Measurements from ENCODE around the gene CTNNA3. TPM values are rescaled to one million over a fixed set of nuclear protein-coding genes. Genes with fewer than 3 reads are reported as not detected.

CTNNA3 gene
- total RNA-seq, 1 experiment from 2014 or later: not detected

- H3K9ac ChIP-seq (ENCODE audit: low read length): no peak overlapping the region
- DNase-seq: no peak
- H2AFZ ChIP-seq (ENCODE audit: low read length): no peak overlapping the region
- H3K4me1 ChIP-seq (ENCODE audit: low read length): peaks cover 5% of the 10 kb centered on the region; the same call in 1 of the 2 replicates
- no peak overlapping the region for H3K4me3 ChIP-seq (ENCODE audit: low read length)
- H3K27ac ChIP-seq (ENCODE audit: low read length): no peak overlapping the region
- no peaks in the 10 kb centered on the region for H4K20me1 ChIP-seq (ENCODE audit: insufficient read depth, low read depth, low read length)
- no peaks in the 10 kb centered on the region for H3K9me3 ChIP-seq (ENCODE audit: low read length)
- no peaks in the 10 kb centered on the region for H3K36me3 ChIP-seq (ENCODE audit: insufficient read depth, low read length)
- H3K4me2 ChIP-seq (ENCODE audit: low read depth, low read length, poor library complexity, severe bottlenecking): peak overlapping the region; percentile 23
- no peaks in the 10 kb centered on the region for H3K27me3 ChIP-seq (ENCODE audit: low read length)
- no peaks in the 10 kb centered on the region for H3K79me2 ChIP-seq (ENCODE audit: low read length)
- H3K9me2 ChIP-seq (replicated peaks; ENCODE audit: insufficient read depth, low read length): no peaks in the 10 kb centered on the region
Observed at GRCh38 chr10:66925373-66925772, 770.6 kb downstream of the CTNNA3 start.

- peaks cover 5% of the 10 kb centered on the region; the same call in 1 of the 2 replicates for H3K4me1 ChIP-seq (ENCODE audit: low read length)
Observed at GRCh38 chr10:66924674-66925345, 771.2 kb downstream of the CTNNA3 start.

GRCh38 chr10:66919248-66919647 is 776.7 kb downstream of the CTNNA3 start:
- Histone ChIP-seq H3K4me3 (ENCODE audit: low read length) (no peak overlapping the region), H2AFZ (ENCODE audit: low read length) (no peak overlapping the region), H3K36me3 (ENCODE audit: insufficient read depth, low read length) (no peaks in the 10 kb centered on the region), H3K4me1 (ENCODE audit: low read length) (no peaks in the 10 kb centered on the region), H3K79me2 (ENCODE audit: low read length) (no peaks in the 10 kb centered on the region), H3K9me3 (ENCODE audit: low read length) (no peaks in the 10 kb centered on the region), H3K27ac (ENCODE audit: low read length) (no peak overlapping the region), H4K20me1 (ENCODE audit: insufficient read depth, low read depth, low read length) (no peaks in the 10 kb centered on the region), H3K4me2 (ENCODE audit: low read depth, low read length, poor library complexity, severe bottlenecking) (no peak overlapping the region), H3K27me3 (ENCODE audit: low read length) (no peaks in the 10 kb centered on the region), H3K9me2 (replicated peaks; ENCODE audit: insufficient read depth, low read length) (no peaks in the 10 kb centered on the region), H3K9ac (ENCODE audit: low read length) (no peak overlapping the region)
- DNase-seq: no peak

More at GRCh38 chr10:66924674-66925345, 771.2 kb downstream of the CTNNA3 start:
- no peaks in the 10 kb centered on the region for H3K9me2 ChIP-seq (replicated peaks; ENCODE audit: insufficient read depth, low read length)
- no peaks in the 10 kb centered on the region for H4K20me1 ChIP-seq (ENCODE audit: insufficient read depth, low read depth, low read length)
- no peak for DNase-seq
- no peak overlapping the region for H3K9ac ChIP-seq (ENCODE audit: low read length)
- no peaks in the 10 kb centered on the region for H3K9me3 ChIP-seq (ENCODE audit: low read length)
- H2AFZ ChIP-seq (ENCODE audit: low read length): no peak overlapping the region
- H3K36me3 ChIP-seq (ENCODE audit: insufficient read depth, low read length): no peaks in the 10 kb centered on the region
- H3K4me3 ChIP-seq (ENCODE audit: low read length): no peak overlapping the region
- no peak overlapping the region for H3K27ac ChIP-seq (ENCODE audit: low read length)
- H3K79me2 ChIP-seq (ENCODE audit: low read length): no peaks in the 10 kb centered on the region
- no peak overlapping the region for H3K4me2 ChIP-seq (ENCODE audit: low read depth, low read length, poor library complexity, severe bottlenecking)
- no peaks in the 10 kb centered on the region for H3K27me3 ChIP-seq (ENCODE audit: low read length)

DNA sequence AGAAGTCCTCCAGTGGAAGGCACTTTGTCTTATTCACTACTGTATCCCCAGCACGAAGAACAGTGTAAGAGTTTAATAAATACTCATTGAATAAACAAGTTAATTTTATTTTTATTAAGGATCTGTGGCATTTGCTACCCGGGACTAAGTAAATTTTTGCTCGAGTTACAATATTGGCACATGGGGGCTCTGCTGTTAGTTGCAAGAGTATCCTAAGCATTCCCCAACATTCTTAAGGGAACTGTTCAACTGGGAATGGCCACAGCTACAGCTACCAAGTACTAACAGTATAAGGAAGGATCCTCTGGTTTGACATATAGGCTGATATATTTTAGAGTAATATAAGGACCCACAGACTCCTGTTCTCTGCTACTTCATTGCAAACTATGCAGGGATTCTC is 778.9 kb downstream of the CTNNA3 start:
- Histone ChIP-seq H4K20me1 (ENCODE audit: insufficient read depth, low read depth, low read length) (no peaks in the 10 kb centered on the region), H3K4me3 (ENCODE audit: low read length) (no peak overlapping the region), H3K79me2 (ENCODE audit: low read length) (no peaks in the 10 kb centered on the region), H3K9me2 (replicated peaks; ENCODE audit: insufficient read depth, low read length) (no peaks in the 10 kb centered on the region), H3K36me3 (ENCODE audit: insufficient read depth, low read length) (no peaks in the 10 kb centered on the region), H3K27ac (ENCODE audit: low read length) (no peak overlapping the region), H3K9ac (ENCODE audit: low read length) (no peak overlapping the region), H2AFZ (ENCODE audit: low read length) (no peak overlapping the region), H3K4me2 (ENCODE audit: low read depth, low read length, poor library complexity, severe bottlenecking) (no peak overlapping the region), H3K27me3 (ENCODE audit: low read length) (no peaks in the 10 kb centered on the region), H3K4me1 (ENCODE audit: low read length) (no peaks in the 10 kb centered on the region), H3K9me3 (ENCODE audit: low read length) (no peaks in the 10 kb centered on the region)
- DNase-seq: no peak

- DNase-seq: no peak
- H3K4me1 ChIP-seq (ENCODE audit: low read length): no peaks in the 10 kb centered on the region
- H3K79me2 ChIP-seq (ENCODE audit: low read length): no peaks in the 10 kb centered on the region
- no peaks in the 10 kb centered on the region for H3K9me2 ChIP-seq (replicated peaks; ENCODE audit: insufficient read depth, low read length)
- H2AFZ ChIP-seq (ENCODE audit: low read length): no peak overlapping the region
- no peaks in the 10 kb centered on the region for H3K9me3 ChIP-seq (ENCODE audit: low read length)
- H3K9ac ChIP-seq (ENCODE audit: low read length): no peak overlapping the region
- H4K20me1 ChIP-seq (ENCODE audit: insufficient read depth, low read depth, low read length): no peaks in the 10 kb centered on the region
- H3K36me3 ChIP-seq (ENCODE audit: insufficient read depth, low read length): no peaks in the 10 kb centered on the region
- H3K4me2 ChIP-seq (ENCODE audit: low read depth, low read length, poor library complexity, severe bottlenecking): no peak overlapping the region
- H3K27me3 ChIP-seq (ENCODE audit: low read length): no peaks in the 10 kb centered on the region
- no peak overlapping the region for H3K4me3 ChIP-seq (ENCODE audit: low read length)
- H3K27ac ChIP-seq (ENCODE audit: low read length): no peak overlapping the region
Observed at GRCh38 chr10:66916030-66916429, 780.0 kb downstream of the CTNNA3 start.

GRCh38 chr10:66910671-66911070 is 785.3 kb downstream of the CTNNA3 start:
- Histone ChIP-seq H3K9me3 (ENCODE audit: low read length) (no peaks in the 10 kb centered on the region), H3K27me3 (ENCODE audit: low read length) (no peaks in the 10 kb centered on the region), H3K4me3 (ENCODE audit: low read length) (no peak overlapping the region), H4K20me1 (ENCODE audit: insufficient read depth, low read depth, low read length) (no peaks in the 10 kb centered on the region), H3K9ac (ENCODE audit: low read length) (no peak overlapping the region), H3K9me2 (replicated peaks; ENCODE audit: insufficient read depth, low read length) (no peaks in the 10 kb centered on the region), H2AFZ (ENCODE audit: low read length) (no peak overlapping the region), H3K36me3 (ENCODE audit: insufficient read depth, low read length) (no peaks in the 10 kb centered on the region), H3K79me2 (ENCODE audit: low read length) (no peaks in the 10 kb centered on the region), H3K4me2 (ENCODE audit: low read depth, low read length, poor library complexity, severe bottlenecking) (no peak overlapping the region), H3K4me1 (ENCODE audit: low read length) (no peaks in the 10 kb centered on the region), H3K27ac (ENCODE audit: low read length) (no peak overlapping the region)
- no peak for DNase-seq

DNA sequence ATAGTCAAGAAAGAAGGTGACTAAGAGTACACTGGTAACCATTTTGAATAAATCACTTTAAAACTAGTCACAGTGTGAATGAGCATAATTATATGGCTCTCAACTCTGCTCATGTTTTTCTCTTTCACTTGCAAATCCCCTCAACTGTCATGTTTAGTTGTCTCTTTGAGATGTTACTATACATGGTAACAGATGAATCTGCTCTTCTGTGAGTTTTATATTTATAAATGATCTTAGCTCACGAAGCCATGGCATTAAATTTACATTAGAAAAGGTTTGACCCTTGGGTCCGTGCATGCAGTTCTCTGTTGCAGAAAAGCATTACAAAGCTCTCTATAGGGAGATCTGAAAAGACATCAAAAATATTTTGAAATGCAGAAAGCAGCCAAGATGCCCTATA is 803.1 kb downstream of the CTNNA3 start:
- Histone ChIP-seq H3K4me2 (ENCODE audit: low read depth, low read length, poor library complexity, severe bottlenecking) (no peak overlapping the region), H3K4me3 (ENCODE audit: low read length) (no peak overlapping the region), H4K20me1 (ENCODE audit: insufficient read depth, low read depth, low read length) (no peaks in the 10 kb centered on the region), H3K9me2 (replicated peaks; ENCODE audit: insufficient read depth, low read length) (no peaks in the 10 kb centered on the region), H3K27me3 (ENCODE audit: low read length) (no peaks in the 10 kb centered on the region), H3K27ac (ENCODE audit: low read length) (no peak overlapping the region), H3K9ac (ENCODE audit: low read length) (no peak overlapping the region), H2AFZ (ENCODE audit: low read length) (no peak overlapping the region), H3K4me1 (ENCODE audit: low read length) (no peaks in the 10 kb centered on the region), H3K79me2 (ENCODE audit: low read length) (no peaks in the 10 kb centered on the region), H3K9me3 (ENCODE audit: low read length) (no peaks in the 10 kb centered on the region), H3K36me3 (ENCODE audit: insufficient read depth, low read length) (no peaks in the 10 kb centered on the region)
- DNase-seq: no peak

DNA sequence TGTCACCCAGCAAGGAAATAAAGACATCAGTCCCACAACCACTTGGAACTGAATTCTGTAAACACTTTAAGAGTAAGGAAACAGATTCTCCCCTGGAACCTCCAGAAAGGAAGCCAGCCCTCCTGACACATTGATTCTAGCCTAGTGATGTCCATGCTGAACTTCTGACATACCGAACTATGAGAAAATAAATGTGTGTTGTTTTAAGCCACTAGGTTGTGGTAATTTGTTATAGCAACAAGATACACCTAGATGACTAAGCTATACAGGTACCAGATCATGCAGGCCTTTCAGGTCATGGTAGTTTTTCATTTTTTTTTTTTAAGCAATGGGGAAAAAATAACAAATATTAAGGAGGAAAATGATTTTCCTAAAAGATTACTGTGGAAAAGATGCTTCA is 807.8 kb downstream of the CTNNA3 start:
- H3K9me3 ChIP-seq (ENCODE audit: low read length): no peaks in the 10 kb centered on the region
- H3K27me3 ChIP-seq (ENCODE audit: low read length): no peaks in the 10 kb centered on the region
- no peak overlapping the region for H3K4me3 ChIP-seq (ENCODE audit: low read length)
- no peak for DNase-seq
- H3K9ac ChIP-seq (ENCODE audit: low read length): no peak overlapping the region
- no peaks in the 10 kb centered on the region for H3K9me2 ChIP-seq (replicated peaks; ENCODE audit: insufficient read depth, low read length)
- no peaks in the 10 kb centered on the region for H4K20me1 ChIP-seq (ENCODE audit: insufficient read depth, low read depth, low read length)
- no peaks in the 10 kb centered on the region for H3K4me1 ChIP-seq (ENCODE audit: low read length)
- H3K27ac ChIP-seq (ENCODE audit: low read length): no peak overlapping the region
- H3K4me2 ChIP-seq (ENCODE audit: low read depth, low read length, poor library complexity, severe bottlenecking): no peak overlapping the region
- H2AFZ ChIP-seq (ENCODE audit: low read length): no peak overlapping the region
- H3K79me2 ChIP-seq (ENCODE audit: low read length): no peaks in the 10 kb centered on the region
- no peaks in the 10 kb centered on the region for H3K36me3 ChIP-seq (ENCODE audit: insufficient read depth, low read length)

All from Karpas-422 (cell line).